HG03103 (cell line): Measurements from ENCODE around the gene CST7.

Source experiments
- ATAC-seq: cut with Tn5 transposase; IDR thresholded peaks from one replicate; pipeline ENCODE4 v1.9.1; 2021; ENCODE audit warnings: low read depth; ENCODE audit not compliant: unreplicated experiment

The CST7 gene

GRCh38 chr20:24962510-24962909 is 13.4 kb downstream of the CST7 start:
- no peak for ATAC-seq

- ATAC-seq: no peak
These were observed 14.8 kb downstream of the CST7 start for GRCh38 chr20:24963672-24964505.

GRCh38 chr20:24964506-24964840 is 15.4 kb downstream of the CST7 start:
- no peak for ATAC-seq

- no peak for ATAC-seq
These were observed 16.2 kb downstream of the CST7 start for GRCh38 chr20:24965065-24965919.

GRCh38 chr20:24966317-24967012 is 17.4 kb downstream of the CST7 start:
- ATAC-seq: no peak

- ATAC-seq: no peak
These were observed 19.3 kb downstream of the CST7 start for GRCh38 chr20:24968278-24968800.

GRCh38 chr20:24969186-24970029 is 20.3 kb downstream of the CST7 start:
- no peak for ATAC-seq

- no peak for ATAC-seq
These were observed 21.0 kb downstream of the CST7 start for GRCh38 chr20:24970030-24970553.

GRCh38 chr20:24970754-24971153 is 21.7 kb downstream of the CST7 start:
- no peak for ATAC-seq

- ATAC-seq: no peak
These were observed 22.5 kb downstream of the CST7 start for GRCh38 chr20:24971376-24972101.

- no peak for ATAC-seq
These were observed 23.3 kb downstream of the CST7 start for GRCh38 chr20:24972341-24972740.

- no peak for ATAC-seq
These were observed 28.3 kb downstream of the CST7 start for GRCh38 chr20:24977336-24977735.

- ATAC-seq: no peak
These were observed 28.7 kb downstream of the CST7 start for GRCh38 chr20:24977797-24978196.

GRCh38 chr20:24978513-24978912 is 29.4 kb downstream of the CST7 start:
- no peak for ATAC-seq

- no peak for ATAC-seq
These were observed 30.2 kb downstream of the CST7 start for GRCh38 chr20:24979036-24979960.

GRCh38 chr20:24980291-24981053 is 31.4 kb downstream of the CST7 start:
- ATAC-seq: no peak

GRCh38 chr20:24981282-24981681 is 32.2 kb downstream of the CST7 start:
- no peak for ATAC-seq
